ENCODE results near the gene SAMD7. TPM values are rescaled to one million over a fixed set of nuclear protein-coding genes. Genes with fewer than 3 reads are reported as not detected.

Gene SAMD7
- total RNA-seq = not detected

GRCh38 chr3:169911272-169911671 is at the start of gene SAMD7:
Gene SAMD7 (plus strand): TSS chr3:169911572. CDS start chr3:169919499, 7,927 bp downstream.
- no peaks in the 10 kb centered on the region for H3K36me3 Mint-ChIP-seq
- POLR2A ChIA-PET = no interaction called here
- no peak within 1 kb of the TSS for H3K4me3 Mint-ChIP-seq
- ATAC-seq (ENCODE audit: low read depth) (no peak), DNase-seq (no peak)
- no peaks in the 10 kb centered on the region for H3K4me1 Mint-ChIP-seq
- no peaks in the 10 kb centered on the region for H3K27me3 Mint-ChIP-seq
- H3K27ac Mint-ChIP-seq = no peak within 1 kb of the TSS
- no peaks in the 10 kb centered on the region for H3K9me3 Mint-ChIP-seq

- H3K4me3 Mint-ChIP-seq = no peak overlapping the region
- no peak overlapping the region for H3K27ac Mint-ChIP-seq
- H3K36me3 Mint-ChIP-seq = no peaks in the 10 kb centered on the region
- H3K4me1 Mint-ChIP-seq = peaks cover 17% of the 10 kb centered on the region
- DNase-seq (no peak), ATAC-seq (ENCODE audit: low read depth) (no peak)
- peaks cover 11% of the 10 kb centered on the region for H3K27me3 Mint-ChIP-seq
- H3K9me3 Mint-ChIP-seq = no peaks in the 10 kb centered on the region
- POLR2A ChIA-PET = no interaction called here
These were observed 49.5 kb upstream of the SAMD7 start for GRCh38 chr3:169861871-169862270.

GRCh38 chr3:169863458-169863899 is 47.9 kb upstream of the SAMD7 start:
- POLR2A ChIA-PET = no interaction called here
- DNase-seq (peak; percentile 49), ATAC-seq (ENCODE audit: low read depth) (peak; percentile 48)
- Mint-ChIP-seq H3K4me1 (peaks cover 19% of the 10 kb centered on the region), H3K27ac (no peak overlapping the region), H3K4me3 (no peak overlapping the region), H3K36me3 (no peaks in the 10 kb centered on the region), H3K27me3 (peaks cover 8% of the 10 kb centered on the region), H3K9me3 (no peaks in the 10 kb centered on the region)

GRCh38 chr3:169864270-169864669 is 47.1 kb upstream of the SAMD7 start:
- DNase-seq (no peak), ATAC-seq (ENCODE audit: low read depth) (no peak)
- Mint-ChIP-seq H3K27ac (no peak overlapping the region), H3K4me3 (no peak overlapping the region), H3K36me3 (no peaks in the 10 kb centered on the region), H3K27me3 (peaks cover 4% of the 10 kb centered on the region), H3K4me1 (peaks cover 19% of the 10 kb centered on the region), H3K9me3 (no peaks in the 10 kb centered on the region)
- POLR2A ChIA-PET = no interaction called here

- peak; percentile 72 for ATAC-seq (ENCODE audit: low read depth)
- Mint-ChIP-seq H3K4me3 (peak overlapping the region; percentile 4), H3K27me3 (peaks cover 3% of the 10 kb centered on the region), H3K4me1 (peaks cover 22% of the 10 kb centered on the region), H3K9me3 (no peaks in the 10 kb centered on the region), H3K36me3 (no peaks in the 10 kb centered on the region), H3K27ac (peak overlapping the region; percentile 39)
- POLR2A ChIA-PET = interaction anchor here (0.8 to 0.9 kb wide), 2 partner anchors 101 to 102 kb away, joined by 3 to 5 read pairs; no protein-coding TSS in a partner anchor
- DNase-seq = no peak
These were observed 46.1 kb upstream of the SAMD7 start for GRCh38 chr3:169865176-169865767.

GRCh38 chr3:169867584-169868210 is 43.7 kb upstream of the SAMD7 start:
- ATAC-seq (ENCODE audit: low read depth) = no peak
- Mint-ChIP-seq H3K36me3 (no peaks in the 10 kb centered on the region), H3K27me3 (peaks cover 3% of the 10 kb centered on the region), H3K27ac (no peak overlapping the region), H3K9me3 (no peaks in the 10 kb centered on the region), H3K4me1 (peaks cover 31% of the 10 kb centered on the region), H3K4me3 (no peak overlapping the region)
- DNase-seq = no peak
- POLR2A ChIA-PET = no interaction called here

- POLR2A ChIA-PET = no interaction called here
- H3K9me3 Mint-ChIP-seq = no peaks in the 10 kb centered on the region
- DNase-seq = no peak
- ATAC-seq (ENCODE audit: low read depth) = no peak
- H3K27me3 Mint-ChIP-seq = no peaks in the 10 kb centered on the region
- no peak overlapping the region for H3K27ac Mint-ChIP-seq
- H3K4me3 Mint-ChIP-seq = no peak overlapping the region
- peaks cover 31% of the 10 kb centered on the region for H3K4me1 Mint-ChIP-seq
- H3K36me3 Mint-ChIP-seq = no peaks in the 10 kb centered on the region
These were observed 43.0 kb upstream of the SAMD7 start for GRCh38 chr3:169868369-169868768.

- peaks cover 6% of the 10 kb centered on the region for H3K27me3 Mint-ChIP-seq
- ATAC-seq (ENCODE audit: low read depth) = no peak
- no peak within 1 kb of the TSS for H3K27ac Mint-ChIP-seq
- DNase-seq = no peak
- peaks cover 3% of the 10 kb centered on the region for H3K9me3 Mint-ChIP-seq
- no peaks in the 10 kb centered on the region for H3K36me3 Mint-ChIP-seq
- no peak within 1 kb of the TSS for H3K4me3 Mint-ChIP-seq
- peaks cover 23% of the 10 kb centered on the region for H3K4me1 Mint-ChIP-seq
- POLR2A ChIA-PET = no interaction called here
These were observed 41.7 kb upstream of the SAMD7 start, which contains the start of gene LRRC31 for GRCh38 chr3:169869484-169870220. Gene LRRC31 (minus strand): TSS chr3:169869935. CDS start chr3:169869807, 128 bp downstream.

GRCh38 chr3:169871129-169871886 is 40.1 kb upstream of the SAMD7 start:
- H3K27ac Mint-ChIP-seq = peak overlapping the region; percentile 59
- peaks cover 5% of the 10 kb centered on the region for H3K9me3 Mint-ChIP-seq
- H3K27me3 Mint-ChIP-seq = peaks cover 6% of the 10 kb centered on the region
- peak overlapping the region; percentile 41 for H3K4me3 Mint-ChIP-seq
- ATAC-seq (ENCODE audit: low read depth) = peak; percentile 96
- POLR2A ChIA-PET = no interaction called here
- H3K36me3 Mint-ChIP-seq = no peaks in the 10 kb centered on the region
- H3K4me1 Mint-ChIP-seq = peaks cover 13% of the 10 kb centered on the region
- no peak for DNase-seq

- Mint-ChIP-seq H3K9me3 (peaks cover 5% of the 10 kb centered on the region), H3K27ac (no peak overlapping the region), H3K27me3 (peaks cover 4% of the 10 kb centered on the region), H3K4me3 (no peak overlapping the region), H3K4me1 (peaks cover 6% of the 10 kb centered on the region), H3K36me3 (no peaks in the 10 kb centered on the region)
- POLR2A ChIA-PET = no interaction called here
- DNase-seq = no peak
- ATAC-seq (ENCODE audit: low read depth) = no peak
These were observed 32.3 kb upstream of the SAMD7 start for GRCh38 chr3:169879013-169879557.

GRCh38 chr3:169879845-169880575 is 31.4 kb upstream of the SAMD7 start:
- H3K36me3 Mint-ChIP-seq = no peaks in the 10 kb centered on the region
- H3K4me3 Mint-ChIP-seq = no peak overlapping the region
- no peaks in the 10 kb centered on the region for H3K27me3 Mint-ChIP-seq
- DNase-seq (no peak), ATAC-seq (ENCODE audit: low read depth) (no peak)
- H3K9me3 Mint-ChIP-seq = no peaks in the 10 kb centered on the region
- H3K4me1 Mint-ChIP-seq = peaks cover 9% of the 10 kb centered on the region
- no peak overlapping the region for H3K27ac Mint-ChIP-seq
- POLR2A ChIA-PET = no interaction called here

- Mint-ChIP-seq H3K27me3 (no peaks in the 10 kb centered on the region), H3K27ac (no peak overlapping the region), H3K36me3 (no peaks in the 10 kb centered on the region), H3K4me1 (peaks cover 9% of the 10 kb centered on the region), H3K9me3 (no peaks in the 10 kb centered on the region), H3K4me3 (no peak overlapping the region)
- POLR2A ChIA-PET = interaction anchor here (0.5 kb wide), 1 partner anchor 116 kb away, joined by 3 read pairs; the partner anchor contains the start of gene TERC
- no peak for DNase-seq
- ATAC-seq (ENCODE audit: low read depth) = no peak
These were observed 30.7 kb upstream of the SAMD7 start for GRCh38 chr3:169880576-169881250.
